NOMO-1 treated with dmso at 0.1 percent for 144 hours (cell line): ENCODE measurements around the gene YTHDF1.

ENCODE experiments used
- DNase-seq: peaks from one replicate; lab custom pipeline; 2025; ENCODE audit not compliant: unreplicated experiment; lab: John Stamatoyannopoulos, UW

Gene YTHDF1

DNA sequence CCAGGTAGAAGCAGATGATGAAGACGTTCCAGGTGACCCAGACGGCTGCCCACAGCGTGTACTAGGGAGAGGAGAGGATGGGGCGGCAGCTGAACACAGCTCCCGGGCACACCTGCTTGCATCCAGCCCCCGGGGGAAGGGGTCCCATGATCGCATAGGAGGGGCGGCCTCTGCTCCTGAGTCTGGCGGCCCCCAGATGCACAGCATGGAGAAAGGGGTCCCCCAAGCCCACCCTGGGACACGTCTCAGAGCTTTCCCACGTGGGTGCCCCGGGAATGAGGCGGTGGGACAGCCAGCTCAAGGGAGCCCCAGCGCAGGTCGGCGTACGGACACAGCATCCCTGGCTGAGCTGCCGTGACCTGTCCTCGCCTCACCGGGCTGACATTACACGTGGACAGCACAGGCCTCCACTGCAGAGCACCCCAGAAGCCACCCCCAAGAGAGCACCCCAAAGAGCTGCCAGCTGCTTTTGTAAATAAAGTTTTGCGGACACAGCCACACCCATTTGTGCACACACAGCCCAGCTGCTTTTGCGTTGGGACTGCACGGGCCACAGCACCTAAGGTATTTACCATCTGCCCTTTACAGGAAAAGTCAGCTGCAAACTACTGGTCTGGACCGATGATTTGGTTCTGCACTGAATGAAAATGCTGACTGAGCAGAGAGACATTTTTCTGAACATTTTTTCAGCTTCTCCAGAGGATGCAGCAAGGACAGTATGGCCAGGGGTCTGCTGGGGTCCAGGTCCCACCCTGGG, 33.1 kb upstream of the YTHDF1 start:
- no peak for DNase-seq

DNA sequence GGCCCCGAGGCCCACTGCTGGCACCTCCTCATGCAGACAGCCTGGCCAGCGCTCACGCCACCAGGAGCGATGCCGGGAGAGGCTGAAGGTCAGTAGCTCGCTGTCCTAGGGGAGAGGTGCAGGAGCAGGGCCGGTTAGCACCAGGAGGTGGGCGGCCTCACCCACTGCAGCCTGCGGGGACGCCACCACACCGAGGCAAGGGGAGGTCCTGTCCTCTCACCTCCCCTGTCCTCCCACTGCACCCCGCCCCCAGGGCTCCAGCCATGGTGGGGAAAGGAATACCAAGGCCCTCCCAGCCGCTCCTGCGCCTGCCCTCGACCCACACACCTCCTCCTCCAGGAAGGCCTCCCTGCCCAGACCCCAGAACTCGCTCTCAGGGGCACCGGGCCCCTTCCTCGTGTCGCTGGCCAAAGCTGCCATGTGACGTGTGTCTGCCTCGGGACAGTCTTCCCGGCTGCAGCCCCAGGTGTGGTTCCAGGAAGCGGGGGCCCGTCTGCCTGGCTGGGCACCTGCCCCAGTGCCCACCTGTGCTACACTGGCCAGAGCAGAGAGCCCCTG, 31.8 kb upstream of the YTHDF1 start:
- no peak for DNase-seq

- DNase-seq = no peak
Observed at GRCh38 chr20:63246490-63247288, 30.8 kb upstream of the YTHDF1 start.

GRCh38 chr20:63244468-63244867, 28.5 kb upstream of the YTHDF1 start:
- DNase-seq = no peak

GRCh38 chr20:63243604-63244247, 27.8 kb upstream of the YTHDF1 start:
- DNase-seq = no peak

DNA sequence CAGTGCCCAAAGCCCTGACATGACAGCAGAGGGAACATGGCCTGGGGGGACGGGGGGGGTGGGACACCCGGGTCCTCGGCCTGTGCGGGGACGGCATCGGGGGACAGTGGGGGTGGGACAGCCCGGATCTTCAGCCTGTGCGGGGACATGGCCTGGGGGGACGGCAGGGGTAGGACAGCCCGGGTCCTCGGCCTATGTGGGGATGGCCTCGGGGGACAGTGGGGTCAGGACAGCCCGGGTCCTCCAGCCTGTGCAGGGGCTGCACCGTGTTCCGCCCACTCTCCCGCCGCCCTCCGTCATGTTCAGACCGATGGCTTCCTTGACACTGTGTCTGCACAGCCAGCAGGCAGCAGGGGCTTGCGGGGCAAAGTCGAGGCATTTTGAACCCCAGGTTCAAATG, 26.8 kb upstream of the YTHDF1 start:
- no peak for DNase-seq

- no peak for DNase-seq
Observed at GRCh38 chr20:63241272-63241671, 25.3 kb upstream of the YTHDF1 start.

DNA sequence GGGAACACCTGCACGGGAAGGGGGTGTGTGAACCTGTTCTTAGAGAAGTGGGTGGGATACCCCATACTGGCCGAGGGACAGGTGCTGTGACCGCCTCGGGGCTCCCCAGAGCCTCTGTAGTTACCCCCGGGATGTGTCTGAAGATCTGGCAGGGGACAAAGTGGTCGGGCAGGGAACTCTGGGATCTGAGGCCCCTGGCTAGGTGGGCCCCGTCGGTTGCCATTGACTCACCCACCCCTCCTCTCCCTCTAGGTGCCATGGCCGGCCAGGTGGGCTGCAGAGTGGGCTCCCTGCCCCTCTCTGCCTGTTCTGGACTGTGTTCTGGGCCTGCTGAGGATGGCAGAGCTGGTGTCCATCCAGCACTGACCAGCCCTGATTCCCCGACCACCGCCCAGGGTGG, 24.1 kb upstream of the YTHDF1 start:
- no peak for DNase-seq

DNA sequence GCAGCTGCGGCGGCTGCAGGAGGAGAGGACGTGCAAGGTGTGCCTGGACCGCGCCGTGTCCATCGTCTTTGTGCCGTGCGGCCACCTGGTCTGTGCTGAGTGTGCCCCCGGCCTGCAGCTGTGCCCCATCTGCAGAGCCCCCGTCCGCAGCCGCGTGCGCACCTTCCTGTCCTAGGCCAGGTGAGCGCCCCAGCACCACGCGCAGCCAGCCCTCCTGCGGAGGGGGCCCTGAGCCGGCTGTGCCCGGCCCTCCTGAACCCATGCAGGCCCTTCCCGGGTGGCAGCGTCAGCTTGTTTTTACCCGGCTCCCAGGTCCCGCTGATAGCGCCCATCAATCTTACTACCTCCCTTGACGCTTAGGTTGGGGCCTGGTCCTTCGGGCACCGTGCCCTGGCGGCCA, 23.5 kb upstream of the YTHDF1 start:
- DNase-seq = no peak

- DNase-seq = no peak
Observed at GRCh38 chr20:63238514-63239125, 22.7 kb upstream of the YTHDF1 start.

DNA sequence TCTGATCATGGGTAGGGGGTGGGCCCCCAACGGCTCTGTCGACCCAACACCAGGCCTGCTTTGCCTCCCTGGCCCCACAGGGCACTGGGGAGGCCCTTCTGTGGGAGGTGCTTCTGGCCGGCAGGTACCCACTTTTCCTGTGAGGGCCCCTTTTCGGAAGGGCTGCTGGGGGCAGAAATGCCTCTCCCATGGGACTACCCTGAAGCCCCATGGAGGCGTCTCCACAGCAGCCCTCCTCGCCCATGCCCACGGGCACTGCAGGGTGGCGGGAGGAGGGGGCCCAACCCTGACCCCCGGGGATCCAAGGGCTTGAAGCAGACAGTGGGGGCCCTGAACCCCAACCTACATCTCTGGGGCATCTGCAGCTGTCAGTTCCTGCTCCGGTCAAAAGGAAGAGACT, 22.1 kb upstream of the YTHDF1 start:
- DNase-seq = no peak

DNA sequence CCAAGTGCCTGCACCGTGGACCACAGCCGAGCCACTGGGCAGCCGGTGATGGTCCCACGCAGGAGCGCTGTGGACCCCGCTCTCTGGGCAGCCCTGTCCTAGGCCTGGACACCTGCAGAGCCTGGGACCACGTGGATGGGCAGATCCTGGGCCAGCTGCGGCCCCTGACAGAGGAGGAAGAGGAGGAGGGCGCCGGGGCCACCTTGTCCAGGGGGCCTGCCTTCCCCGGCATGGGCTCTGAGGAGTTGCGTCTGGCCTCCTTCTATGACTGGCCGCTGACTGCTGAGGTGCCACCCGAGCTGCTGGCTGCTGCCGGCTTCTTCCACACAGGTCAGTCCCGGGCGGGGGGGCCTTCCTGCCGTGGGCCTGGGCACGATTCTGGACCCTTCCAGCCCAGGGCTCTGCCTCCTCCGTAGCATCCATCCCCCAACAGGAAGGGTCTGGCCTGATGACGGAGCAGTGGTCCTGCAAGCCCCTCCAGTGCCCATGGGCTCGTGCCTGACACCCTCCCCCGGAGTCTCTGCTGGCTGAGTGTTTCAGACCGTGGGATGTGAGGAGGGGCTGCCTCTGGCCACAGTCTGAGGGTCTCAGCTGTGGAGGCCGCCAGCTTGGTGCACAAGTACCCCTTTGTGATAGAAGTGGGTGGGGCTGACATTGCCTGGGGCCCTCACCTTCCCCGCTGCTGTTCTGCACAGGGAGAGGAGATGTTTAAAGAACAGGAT, 20.3 kb upstream of the YTHDF1 start:
- no peak for DNase-seq

- DNase-seq = no peak
Observed at GRCh38 chr20:63235399-63235983, 19.6 kb upstream of the YTHDF1 start, which contains the start of gene BIRC7. Gene BIRC7, plus strand, starts transcription at chr20:63235905. Its CDS starts 192 bp downstream, at chr20:63236097.

DNA sequence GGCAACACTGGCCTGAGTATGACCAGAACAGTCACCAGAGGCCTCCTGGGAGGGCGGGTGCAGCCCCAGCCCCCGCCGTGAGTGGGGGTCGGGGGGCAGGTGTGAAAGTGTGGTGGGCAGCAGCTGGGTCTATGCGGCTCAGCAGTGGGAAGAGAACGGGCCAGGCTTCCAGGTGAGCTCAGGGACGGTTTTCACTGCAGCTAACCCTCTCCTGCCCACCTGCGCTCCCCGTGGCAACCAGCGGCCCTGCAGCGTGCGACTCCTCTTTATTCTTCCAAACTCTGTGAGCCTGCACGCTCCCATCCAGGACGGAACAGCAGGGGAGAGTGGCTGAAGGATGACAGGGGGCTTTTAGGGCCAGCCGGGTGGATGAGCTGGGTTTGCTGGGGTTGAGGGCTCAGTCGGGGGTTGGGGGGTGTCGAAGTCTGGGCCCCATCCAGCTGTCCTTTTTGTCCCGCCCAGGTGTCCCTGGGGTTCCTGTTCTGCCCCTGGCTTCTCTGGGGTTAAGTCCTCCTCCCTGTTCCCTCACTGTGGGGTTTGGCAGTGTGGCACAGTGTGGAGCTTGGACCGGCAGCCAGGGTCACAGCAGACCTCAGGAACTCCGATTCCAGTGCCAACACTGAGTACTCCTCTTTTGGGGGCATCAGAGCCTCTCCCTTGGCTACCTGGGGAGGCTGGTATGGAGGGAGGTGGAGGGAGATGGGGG, 18.9 kb upstream of the YTHDF1 start:
- DNase-seq = no peak

DNA sequence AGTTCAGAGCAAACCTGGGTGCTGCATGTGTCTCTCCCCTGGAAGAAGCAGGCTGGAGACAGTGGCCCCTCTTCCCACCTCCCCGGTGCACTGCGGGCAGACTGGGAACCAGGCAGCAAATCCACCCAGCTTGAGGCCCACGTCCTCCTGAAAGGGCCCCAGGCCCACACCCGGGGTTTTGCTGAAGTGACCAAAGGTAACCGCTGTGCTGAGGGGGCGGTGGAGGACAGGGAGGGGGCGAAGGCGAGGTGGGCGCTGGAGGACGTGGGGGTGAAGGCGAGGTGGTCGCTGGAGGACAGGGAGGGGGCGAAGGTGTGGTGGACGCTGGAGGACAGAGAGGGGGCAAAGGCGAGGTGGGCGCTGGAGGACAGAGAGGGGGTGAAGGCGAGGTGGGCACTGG, 18.0 kb upstream of the YTHDF1 start:
- no peak for DNase-seq

DNA sequence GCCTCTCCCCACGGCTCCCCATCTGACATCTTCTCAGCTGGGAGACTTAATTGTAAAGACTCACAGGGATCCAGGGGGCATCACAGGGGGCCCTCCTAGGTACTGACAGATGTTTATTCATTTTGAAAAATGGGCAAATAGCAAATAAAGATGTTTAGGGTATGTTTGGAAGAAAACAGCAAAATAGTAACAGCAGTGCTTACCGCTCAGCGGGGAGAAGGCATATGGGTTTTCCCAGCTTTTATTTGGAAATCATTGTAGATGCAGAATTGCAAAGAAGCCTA, 17.1 kb upstream of the YTHDF1 start:
- DNase-seq = no peak

DNA sequence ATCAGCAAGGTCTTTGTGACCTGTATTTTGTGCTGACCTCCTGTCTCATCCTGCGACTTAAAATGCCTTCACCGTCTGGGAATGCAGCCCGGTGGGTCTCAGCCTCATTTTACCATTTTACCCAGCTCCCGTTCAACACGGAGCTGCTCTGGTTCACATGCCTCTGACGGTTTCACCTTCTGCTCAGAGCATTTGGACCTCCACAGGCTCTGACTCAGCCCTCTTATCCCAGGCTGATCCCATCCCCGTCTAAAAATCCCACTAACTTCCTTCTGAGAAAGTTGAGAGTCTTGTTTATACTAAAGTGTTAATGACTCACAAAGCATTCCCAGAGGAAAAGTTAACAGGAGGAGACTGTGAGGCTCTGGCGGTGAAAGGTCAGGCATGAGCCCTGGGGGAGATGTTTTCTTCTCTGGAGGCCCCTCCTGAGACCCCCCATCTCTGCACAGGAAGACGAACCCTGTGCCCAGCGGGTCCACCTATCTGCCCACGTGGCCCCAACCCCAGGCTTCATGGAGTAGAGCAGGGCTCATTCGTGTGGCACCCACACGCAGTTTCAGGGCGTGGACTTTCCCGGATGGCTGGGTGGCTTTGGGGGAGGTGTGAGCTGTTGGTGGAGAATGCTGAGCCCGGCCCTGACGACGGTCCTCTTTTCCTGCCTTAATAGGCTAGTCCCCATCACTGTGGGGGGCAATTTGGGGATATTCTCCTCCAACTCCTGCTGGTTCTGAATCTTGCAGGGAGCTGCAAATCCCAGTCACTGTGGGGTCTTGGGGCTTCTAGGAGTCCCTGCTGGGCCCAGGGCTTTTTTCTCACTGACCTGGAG, 16.5 kb upstream of the YTHDF1 start:
- no peak for DNase-seq

- DNase-seq = no peak
Observed at GRCh38 chr20:63230800-63231268, 14.9 kb upstream of the YTHDF1 start.

DNA sequence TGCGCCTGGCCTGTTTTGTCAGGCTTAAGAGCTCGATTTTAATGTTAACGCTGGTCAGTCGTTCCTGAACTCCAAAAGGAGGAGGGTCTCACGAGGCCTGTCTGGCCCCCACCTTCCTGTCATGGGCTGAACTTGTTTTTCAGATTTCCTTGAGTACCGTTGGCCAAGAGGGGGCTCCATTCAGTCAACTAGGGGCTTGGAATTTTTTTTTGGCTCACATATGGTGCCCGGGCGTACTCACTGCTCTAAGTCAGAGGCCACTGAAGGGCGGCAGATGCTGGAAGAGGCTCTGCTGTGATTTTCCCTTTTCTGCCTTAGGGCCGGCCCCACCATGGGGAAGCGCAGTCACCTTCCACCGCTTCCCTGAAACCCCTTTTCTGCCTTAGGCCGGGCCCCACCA, 12.9 kb upstream of the YTHDF1 start:
- DNase-seq = no peak
